Mammary epithelial cell (primary cell): Measurements from ENCODE around the gene TKT.

Source experiments
- CTCF ChIP-seq, 2 donors: IDR thresholded peaks in 1 of 2; conservative IDR thresholded peaks in 1 of 2; 2 replicates each; pipeline ENCODE4 v1.5.1; 2011 to 2012; ENCODE audit warnings: inconsistent platforms in 2 of 2, low read length in 2 of 2, mild to moderate bottlenecking in 2 of 2, control low read depth in 1 of 2, low read depth in 1 of 2; ENCODE audit not compliant: insufficient read depth in 1 of 2; ENCODE audit errors: extremely low read depth in 1 of 2
- EZH2 ChIP-seq: IDR thresholded peaks from 2 replicates; pipeline ENCODE4 v1.6.1; 2012; ENCODE audit warnings: low read length, inconsistent platforms, borderline replicate concordance

- TF ChIP-seq CTCF (conservative IDR thresholded peaks at IDR 0.05 in 1 of 2, IDR thresholded peaks at IDR 0.05 in 1 of 2; ENCODE audit: extremely low read depth in 1 of 2, insufficient read depth in 1 of 2, low read depth in 1 of 2, low read length in 2 of 2) (no peak), EZH2 (no peak)
Observed at GRCh38 chr3:53221345-53221744, 34.5 kb downstream of the TKT start.
